ENCODE data around the gene DDX51.
A peak's percentile ranks its signal among the peaks of the same experiment; 100 is the strongest.

Gene DDX51

GRCh38 chr12:132174015-132174838 is 30.1 kb upstream of the DDX51 start:
- 88% methylated on average over 28 of the region's 30 CpGs for whole genome bisulfite sequencing
- Histone ChIP-seq H3K36me3 (ENCODE audit: control insufficient read depth in 1 of 2, insufficient read depth in 2 of 2, low read depth in 1 of 2, low read length in 2 of 2) (peaks cover 0 to 3% of the 10 kb centered on the region in 2 experiments), H2BK5ac (ENCODE audit: low read depth, low read length, poor library complexity, severe bottlenecking) (no peak overlapping the region), H4K8ac (ENCODE audit: low read length) (no peak overlapping the region), H4K91ac (ENCODE audit: low read length) (no peak overlapping the region), H3K27me3 (ENCODE audit: control insufficient read depth in 1 of 2, insufficient read depth in 1 of 2, low read length in 2 of 2) (peaks cover 21 to 93% of the 10 kb centered on the region in 2 experiments), H3K18ac (ENCODE audit: low read depth in 1 of 2, low read length in 2 of 2) (no peak overlapping the region), H3K27ac (ENCODE audit: low read length, poor library complexity, severe bottlenecking) (no peak overlapping the region), H2BK12ac (ENCODE audit: low read length in 2 of 2) (no peak overlapping the region), H3K9ac (ENCODE audit: low read length) (no peak overlapping the region), H3K79me1 (replicated peaks; ENCODE audit: low read length, poor library complexity, severe bottlenecking) (no peaks in the 10 kb centered on the region), H3K4me3 (ENCODE audit: insufficient read depth in 1 of 2, low read depth in 1 of 2, low read length in 2 of 2) (no peak overlapping the region), H3K4me1 (ENCODE audit: control insufficient read depth, insufficient read depth, low read depth, low read length) (peaks cover 1% of the 10 kb centered on the region), H2AK5ac (ENCODE audit: low read length, severe bottlenecking) (no peak overlapping the region), H2AFZ (ENCODE audit: low read depth, low read length) (no peak overlapping the region), H3K9me3 (ENCODE audit: control insufficient read depth, low read length) (no peaks in the 10 kb centered on the region), H2BK15ac (ENCODE audit: low read depth, poor library complexity, severe bottlenecking) (no peak overlapping the region), H2BK120ac (ENCODE audit: low read depth, low read length) (no peak overlapping the region), H3K4me2 (ENCODE audit: low read length, poor library complexity, severe bottlenecking) (no peak overlapping the region), H3K4ac (ENCODE audit: low read depth in 1 of 2, low read length in 2 of 2) (no peak overlapping the region), H3K14ac (ENCODE audit: low read length in 2 of 2) (no peak overlapping the region), H3K23ac (ENCODE audit: low read length in 2 of 2) (no peak overlapping the region)
- DNase-seq = no peak

- Histone ChIP-seq H3K4me2 (ENCODE audit: low read length, poor library complexity, severe bottlenecking) (no peak overlapping the region), H3K23ac (ENCODE audit: low read length in 2 of 2) (no peak overlapping the region), H2AFZ (ENCODE audit: low read depth, low read length) (no peak overlapping the region), H3K36me3 (ENCODE audit: control insufficient read depth in 1 of 2, insufficient read depth in 2 of 2, low read depth in 1 of 2, low read length in 2 of 2) (peaks cover 0 to 3% of the 10 kb centered on the region in 2 experiments), H3K27ac (ENCODE audit: low read length, poor library complexity, severe bottlenecking) (no peak overlapping the region), H2BK5ac (ENCODE audit: low read depth, low read length, poor library complexity, severe bottlenecking) (no peak overlapping the region), H2BK120ac (ENCODE audit: low read depth, low read length) (no peak overlapping the region), H3K4me3 (ENCODE audit: insufficient read depth in 1 of 2, low read depth in 1 of 2, low read length in 2 of 2) (no peak overlapping the region), H3K18ac (ENCODE audit: low read depth in 1 of 2, low read length in 2 of 2) (no peak overlapping the region), H2AK5ac (ENCODE audit: low read length, severe bottlenecking) (no peak overlapping the region), H4K8ac (ENCODE audit: low read length) (no peak overlapping the region), H2BK12ac (ENCODE audit: low read length in 2 of 2) (no peak overlapping the region), H3K79me1 (replicated peaks; ENCODE audit: low read length, poor library complexity, severe bottlenecking) (no peaks in the 10 kb centered on the region), H3K4ac (ENCODE audit: low read depth in 1 of 2, low read length in 2 of 2) (no peak overlapping the region), H3K4me1 (ENCODE audit: control insufficient read depth, insufficient read depth, low read depth, low read length) (peaks cover 1% of the 10 kb centered on the region), H3K9me3 (ENCODE audit: control insufficient read depth, low read length) (no peaks in the 10 kb centered on the region), H3K9ac (ENCODE audit: low read length) (no peak overlapping the region), H3K27me3 (ENCODE audit: control insufficient read depth in 1 of 2, insufficient read depth in 1 of 2, low read length in 2 of 2) (peaks cover 21 to 85% of the 10 kb centered on the region in 2 experiments), H3K14ac (ENCODE audit: low read length in 2 of 2) (no peak overlapping the region), H4K91ac (ENCODE audit: low read length) (no peak overlapping the region), H2BK15ac (ENCODE audit: low read depth, poor library complexity, severe bottlenecking) (no peak overlapping the region)
- no peak for DNase-seq
- WGBS = 81% methylated on average over 35 of the region's 35 CpGs
Measured at GRCh38 chr12:132173135-132174014, 29.3 kb upstream of the DDX51 start.

- H3K4me2 ChIP-seq (ENCODE audit: low read length, poor library complexity, severe bottlenecking) = no peak overlapping the region
- no peak overlapping the region for H3K27ac ChIP-seq (ENCODE audit: low read length, poor library complexity, severe bottlenecking)
- no peak overlapping the region for H4K91ac ChIP-seq (ENCODE audit: low read length)
- H3K9me3 ChIP-seq (ENCODE audit: control insufficient read depth, low read length) = no peaks in the 10 kb centered on the region
- H2BK5ac ChIP-seq (ENCODE audit: low read depth, low read length, poor library complexity, severe bottlenecking) = no peak overlapping the region
- H3K4me3 ChIP-seq (ENCODE audit: insufficient read depth in 1 of 2, low read depth in 1 of 2, low read length in 2 of 2) = no peak overlapping the region
- H2BK12ac ChIP-seq (ENCODE audit: low read length in 2 of 2) = no peak overlapping the region
- no peak overlapping the region for H3K18ac ChIP-seq (ENCODE audit: low read depth in 1 of 2, low read length in 2 of 2)
- no peak overlapping the region for H4K8ac ChIP-seq (ENCODE audit: low read length)
- H2BK120ac ChIP-seq (ENCODE audit: low read depth, low read length) = no peak overlapping the region
- H3K9ac ChIP-seq (ENCODE audit: low read length) = no peak overlapping the region
- H3K4ac ChIP-seq (ENCODE audit: low read depth in 1 of 2, low read length in 2 of 2) = no peak overlapping the region
- H2AK5ac ChIP-seq (ENCODE audit: low read length, severe bottlenecking) = no peak overlapping the region
- no peak for DNase-seq
- no peak overlapping the region for H3K14ac ChIP-seq (ENCODE audit: low read length in 2 of 2)
- peaks cover 0 to 3% of the 10 kb centered on the region in 2 experiments for H3K36me3 ChIP-seq (ENCODE audit: control insufficient read depth in 1 of 2, insufficient read depth in 2 of 2, low read depth in 1 of 2, low read length in 2 of 2)
- 80% methylated on average over 15 of the region's 15 CpGs for WGBS
- no peak overlapping the region for H3K23ac ChIP-seq (ENCODE audit: low read length in 2 of 2)
- H3K79me1 ChIP-seq (replicated peaks; ENCODE audit: low read length, poor library complexity, severe bottlenecking) = no peaks in the 10 kb centered on the region
- H3K4me1 ChIP-seq (ENCODE audit: control insufficient read depth, insufficient read depth, low read depth, low read length) = peaks cover 1% of the 10 kb centered on the region
- H2AFZ ChIP-seq (ENCODE audit: low read depth, low read length) = no peak overlapping the region
- H2BK15ac ChIP-seq (ENCODE audit: low read depth, poor library complexity, severe bottlenecking) = no peak overlapping the region
- H3K27me3 ChIP-seq (ENCODE audit: control insufficient read depth in 1 of 2, insufficient read depth in 1 of 2, low read length in 2 of 2) = peaks cover 21 to 87% of the 10 kb centered on the region in 2 experiments
Measured at GRCh38 chr12:132172619-132173018, 28.5 kb upstream of the DDX51 start.

GRCh38 chr12:132171968-132172521 is 27.9 kb upstream of the DDX51 start:
- no peaks in the 10 kb centered on the region for H3K9me3 ChIP-seq (ENCODE audit: control insufficient read depth, low read length)
- no peak overlapping the region for H3K14ac ChIP-seq (ENCODE audit: low read length in 2 of 2)
- peak overlapping the region in 1 of 2 experiments; percentile 28 for H3K23ac ChIP-seq (ENCODE audit: low read length in 2 of 2)
- no peak overlapping the region for H2AFZ ChIP-seq (ENCODE audit: low read depth, low read length)
- H3K79me1 ChIP-seq (replicated peaks; ENCODE audit: low read length, poor library complexity, severe bottlenecking) = no peaks in the 10 kb centered on the region
- H3K4me2 ChIP-seq (ENCODE audit: low read length, poor library complexity, severe bottlenecking) = no peak overlapping the region
- H2AK5ac ChIP-seq (ENCODE audit: low read length, severe bottlenecking) = no peak overlapping the region
- H3K18ac ChIP-seq (ENCODE audit: low read depth in 1 of 2, low read length in 2 of 2) = no peak overlapping the region
- no peak overlapping the region for H4K8ac ChIP-seq (ENCODE audit: low read length)
- no peak overlapping the region for H3K9ac ChIP-seq (ENCODE audit: low read length)
- no peak overlapping the region for H4K91ac ChIP-seq (ENCODE audit: low read length)
- no peak overlapping the region for H2BK12ac ChIP-seq (ENCODE audit: low read length in 2 of 2)
- H3K4me1 ChIP-seq (ENCODE audit: control insufficient read depth, insufficient read depth, low read depth, low read length) = peaks cover 1% of the 10 kb centered on the region
- WGBS = 85% methylated on average over 13 of the region's 28 CpGs
- no peak overlapping the region for H2BK5ac ChIP-seq (ENCODE audit: low read depth, low read length, poor library complexity, severe bottlenecking)
- H2BK120ac ChIP-seq (ENCODE audit: low read depth, low read length) = no peak overlapping the region
- DNase-seq = no peak
- no peak overlapping the region for H3K4ac ChIP-seq (ENCODE audit: low read depth in 1 of 2, low read length in 2 of 2)
- H3K27me3 ChIP-seq (ENCODE audit: control insufficient read depth in 1 of 2, insufficient read depth in 1 of 2, low read length in 2 of 2) = peaks cover 18 to 88% of the 10 kb centered on the region in 2 experiments
- H3K36me3 ChIP-seq (ENCODE audit: control insufficient read depth in 1 of 2, insufficient read depth in 2 of 2, low read depth in 1 of 2, low read length in 2 of 2) = peaks cover 0 to 3% of the 10 kb centered on the region in 2 experiments
- no peak overlapping the region for H3K4me3 ChIP-seq (ENCODE audit: insufficient read depth in 1 of 2, low read depth in 1 of 2, low read length in 2 of 2)
- no peak overlapping the region for H2BK15ac ChIP-seq (ENCODE audit: low read depth, poor library complexity, severe bottlenecking)
- no peak overlapping the region for H3K27ac ChIP-seq (ENCODE audit: low read length, poor library complexity, severe bottlenecking)
